Peyer's patch (tissue), 4 donors: Measurements from ENCODE around the gene ATF5.

ENCODE experiments used
- POLR2A ChIP-seq, 2 donors: fragments of 450-650 bp; IDR thresholded peaks; one replicate each; pipeline ENCODE4 v1.5.1; 2017; ENCODE audit warnings: antibody characterized with exemption in 2 of 2, mild to moderate bottlenecking in 2 of 2, moderate library complexity in 2 of 2
- TF ChIP-seq, protein P1 (sequence below), 6 experiments: fragments of 450-650 bp in 4 of 6; fragments of 200-600 bp in 2 of 6; sonication (generic) in 1 of 6; IDR thresholded peaks; one replicate each; pipeline ENCODE4 v1.5.1; 2017 to 2019; ENCODE audit warnings: antibody characterized with exemption in 6 of 6, mild to moderate bottlenecking in 3 of 6, moderate library complexity in 1 of 6

DNA sequence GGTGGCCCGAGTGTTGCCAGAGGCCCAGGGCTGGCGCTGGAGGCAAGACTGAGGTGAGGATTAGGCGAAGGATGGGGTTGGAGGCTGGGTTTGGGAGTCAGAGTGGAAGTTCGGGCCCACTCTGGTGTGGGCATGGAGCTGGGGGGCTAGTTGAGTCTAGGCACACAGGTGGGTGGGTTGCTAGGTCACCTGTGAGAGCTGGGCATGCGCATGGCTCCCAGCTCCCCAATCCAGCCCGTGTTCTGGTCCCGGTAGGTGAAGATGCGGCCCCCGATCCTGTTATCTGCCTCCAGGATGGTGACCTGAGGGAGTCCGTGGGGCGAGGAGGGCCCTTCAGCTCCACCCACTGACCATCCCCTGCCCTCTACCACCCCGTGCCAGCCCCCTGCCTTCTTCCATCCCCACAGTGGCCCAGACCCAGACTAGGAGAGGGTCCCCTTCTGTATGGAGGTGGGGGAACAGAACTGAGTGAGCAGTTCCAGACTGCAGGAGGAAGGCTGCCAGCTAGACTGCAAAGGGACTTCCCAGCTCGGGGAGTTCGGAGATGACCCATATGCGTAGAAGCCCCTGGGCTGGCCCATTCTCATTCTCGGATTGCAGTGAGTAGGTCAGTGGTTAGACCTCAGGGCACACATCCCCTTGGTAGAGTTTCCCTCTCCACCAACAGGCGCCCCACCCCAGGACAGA is 34.0 kb upstream of the ATF5 start:
- TF ChIP-seq, protein P1, sequence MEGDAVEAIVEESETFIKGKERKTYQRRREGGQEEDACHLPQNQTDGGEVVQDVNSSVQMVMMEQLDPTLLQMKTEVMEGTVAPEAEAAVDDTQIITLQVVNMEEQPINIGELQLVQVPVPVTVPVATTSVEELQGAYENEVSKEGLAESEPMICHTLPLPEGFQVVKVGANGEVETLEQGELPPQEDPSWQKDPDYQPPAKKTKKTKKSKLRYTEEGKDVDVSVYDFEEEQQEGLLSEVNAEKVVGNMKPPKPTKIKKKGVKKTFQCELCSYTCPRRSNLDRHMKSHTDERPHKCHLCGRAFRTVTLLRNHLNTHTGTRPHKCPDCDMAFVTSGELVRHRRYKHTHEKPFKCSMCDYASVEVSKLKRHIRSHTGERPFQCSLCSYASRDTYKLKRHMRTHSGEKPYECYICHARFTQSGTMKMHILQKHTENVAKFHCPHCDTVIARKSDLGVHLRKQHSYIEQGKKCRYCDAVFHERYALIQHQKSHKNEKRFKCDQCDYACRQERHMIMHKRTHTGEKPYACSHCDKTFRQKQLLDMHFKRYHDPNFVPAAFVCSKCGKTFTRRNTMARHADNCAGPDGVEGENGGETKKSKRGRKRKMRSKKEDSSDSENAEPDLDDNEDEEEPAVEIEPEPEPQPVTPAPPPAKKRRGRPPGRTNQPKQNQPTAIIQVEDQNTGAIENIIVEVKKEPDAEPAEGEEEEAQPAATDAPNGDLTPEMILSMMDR (IDR thresholded peaks at IDR 0.05): no peak
- no peak for TF ChIP-seq POLR2A (IDR thresholded peaks at IDR 0.05)
